CD14-positive monocyte (primary cell): ENCODE data around the gene PKM. TPM values are rescaled to one million over a fixed set of nuclear protein-coding genes. Genes with fewer than 3 reads are reported as not detected.

Experiments used
- DNase-seq, 3 donors: peaks; one replicate each; pipeline ENCODE4 v3.0.0-alpha.2; 2011 to 2022
- H2AFZ ChIP-seq: 2 replicates; pipeline ENCODE4 v1.6.0; 2012; ENCODE audit warnings: mild to moderate bottlenecking, low read depth, low read length, inconsistent platforms; ENCODE audit not compliant: insufficient read depth, poor library complexity, severe bottlenecking
- H3K27ac ChIP-seq, 2 donors: 1 replicate in 1 of 2; 2 replicates in 1 of 2; pipeline ENCODE4 v1.5.1; 2012 to 2013; ENCODE audit warnings: low read length in 2 of 2, control low read depth in 1 of 2, inconsistent platforms in 1 of 2, low read depth in 1 of 2, mild to moderate bottlenecking in 1 of 2
- H3K27me3 ChIP-seq, 2 donors: one replicate each; pipeline versions ENCODE4 v1.6.0 to v1.6.1; 2011 to 2013; ENCODE audit warnings: low read length in 2 of 2; ENCODE audit not compliant: control insufficient read depth in 2 of 2, insufficient read depth in 2 of 2
- H3K36me3 ChIP-seq, 2 donors: replicated peaks in 1 of 2; 1 replicate in 1 of 2; 2 replicates in 1 of 2; pipeline versions ENCODE4 v1.5.1 to v1.6.1; 2012 to 2013; ENCODE audit warnings: low read length in 2 of 2, control low read depth in 1 of 2, inconsistent platforms in 1 of 2, mild to moderate bottlenecking in 1 of 2; ENCODE audit not compliant: insufficient read depth in 2 of 2, control insufficient read depth in 1 of 2
- H3K4me1 ChIP-seq, 2 donors: 1 replicate in 1 of 2; 2 replicates in 1 of 2; pipeline versions ENCODE4 v1.5.1 to v1.6.1; 2012 to 2013; ENCODE audit warnings: low read length in 2 of 2, control low read depth in 1 of 2, inconsistent platforms in 1 of 2, mild to moderate bottlenecking in 1 of 2, moderate library complexity in 1 of 2; ENCODE audit not compliant: insufficient read depth in 2 of 2, control insufficient read depth in 1 of 2
- H3K4me2 ChIP-seq: replicated peaks from 2 replicates; pipeline ENCODE3; 2012; ENCODE audit warnings: low read length, moderate library complexity, mild to moderate bottlenecking; ENCODE audit not compliant: poor library complexity, severe bottlenecking; ENCODE audit errors: extremely low read depth
- H3K4me3 ChIP-seq, 3 experiments: fragments of 200-600 bp in 1 of 3; sonication (generic) in 1 of 3; replicated peaks in 1 of 3; 1 replicate in 2 of 3; 2 replicates in 1 of 3; pipeline ENCODE4 v1.5.1; 2011 to 2013; ENCODE audit warnings: low read length in 3 of 3, mild to moderate bottlenecking in 3 of 3, control low read depth in 2 of 3, low read depth in 2 of 3, inconsistent platforms in 1 of 3, moderate library complexity in 1 of 3
- H3K79me2 ChIP-seq: 2 replicates; pipeline ENCODE4 v1.6.0; 2012; ENCODE audit warnings: mild to moderate bottlenecking, control low read depth, inconsistent platforms, low read length, moderate library complexity; ENCODE audit not compliant: insufficient read depth
- H3K9ac ChIP-seq: 2 replicates; pipeline ENCODE4 v1.6.0; 2017; ENCODE audit warnings: low read length, mild to moderate bottlenecking; ENCODE audit not compliant: insufficient read depth, poor library complexity, severe bottlenecking
- H3K9me3 ChIP-seq, 2 donors: replicated peaks in 1 of 2; 1 replicate in 1 of 2; 2 replicates in 1 of 2; pipeline versions ENCODE4 v1.5.1 to v1.6.1; 2012 to 2013; ENCODE audit warnings: low read length in 2 of 2, control low read depth in 1 of 2; ENCODE audit not compliant: control insufficient read depth in 1 of 2, insufficient read depth in 1 of 2
- H4K20me1 ChIP-seq: 2 replicates; pipeline ENCODE4 v1.6.0; 2012; ENCODE audit warnings: mild to moderate bottlenecking, low read length, control low read depth, moderate library complexity; ENCODE audit not compliant: insufficient read depth
- H3K27ac Mint-ChIP-seq, 7 donors: one replicate each; pipeline ENCODE4 v1.8.0; 2020; ENCODE audit warnings: mild to moderate bottlenecking in 7 of 7, mixed read lengths in 7 of 7, moderate library complexity in 6 of 7, inconsistent platforms in 2 of 7
- H3K27me3 Mint-ChIP-seq, 3 donors: one replicate each; pipeline ENCODE4 v1.8.0; 2021 to 2022; ENCODE audit warnings: low read depth in 3 of 3, mild to moderate bottlenecking in 3 of 3, mixed read lengths in 3 of 3, moderate library complexity in 3 of 3, inconsistent platforms in 1 of 3
- H3K36me3 Mint-ChIP-seq, 2 donors: one replicate each; pipeline ENCODE4 v1.8.0; 2020; ENCODE audit warnings: mixed read lengths in 2 of 2, inconsistent platforms in 1 of 2, mild to moderate bottlenecking in 1 of 2
- H3K4me1 Mint-ChIP-seq: one replicate; pipeline ENCODE4 v1.8.0; 2020; ENCODE audit warnings: mild to moderate bottlenecking, mixed read lengths
- H3K4me3 Mint-ChIP-seq, 2 donors: one replicate each; pipeline ENCODE4 v1.8.0; 2020; ENCODE audit warnings: mild to moderate bottlenecking in 2 of 2, mixed read lengths in 2 of 2, moderate library complexity in 1 of 2
- H3K9me3 Mint-ChIP-seq, 7 donors: one replicate each; pipeline ENCODE4 v1.8.0; 2020 to 2022; ENCODE audit warnings: mixed read lengths in 7 of 7, mild to moderate bottlenecking in 6 of 7, moderate library complexity in 6 of 7, inconsistent platforms in 2 of 7
- CTCF ChIP-seq: fragments of 200-600 bp; IDR thresholded peaks from one replicate; pipeline ENCODE4 v1.8.0; 2022; ENCODE audit warnings: antibody characterized with exemption, mild to moderate bottlenecking
- whole genome bisulfite sequencing: methylation state at CpG from one replicate; pipeline ENCODE4 v1.1.5; 2013; ENCODE audit warnings: missing lambda C conversion rate; ENCODE audit not compliant: insufficient coverage; 5-methylcytosine and 5-hydroxymethylcytosine counted together
- intact Hi-C, 2 donors: fragments of 100-400 bp; cut with micrococcal nuclease; formaldehyde crosslinking; loops; one replicate each; pipeline versions ENCODE4 v1.15.0 to v1.15.1; 2023
- polyA plus RNA-seq, 3 donors: library from polyadenylated mRNA; depleted of rRNA in 1 of 3; unstranded in 2 of 3; stranded (reverse) in 1 of 3; fragments of 300-500 nt in 2 of 3; fragments of >200 nt in 1 of 3; fragmentation: Illumina TruSeq in 2 of 3; gene quantifications; 1 replicate in 2 of 3; 2 replicates in 1 of 3; pipeline ENCODE4 v1.2.3, GENCODE V29; 2012 to 2021

PKM gene
- polyA plus RNA-seq, 3 donors = 544 to 999 (median 986) TPM

GRCh38 chr15:72155003-72155621 lies 75.9 kb downstream of the PKM start:
- H3K27ac Mint-ChIP-seq = no peak overlapping the region
- Histone ChIP-seq H3K4me1 (peaks cover 20 to 23% of the 10 kb centered on the region in 2 donors), H3K4me3 (peak overlapping the region in 1 of 3 experiments; percentile 74), H3K27me3 (no peaks in the 10 kb centered on the region), H3K79me2 (no peaks in the 10 kb centered on the region), H3K4me2 (peak overlapping the region; percentile 79), H3K27ac (no peak overlapping the region), H2AFZ (peak overlapping the region; percentile 83), H4K20me1 (no peaks in the 10 kb centered on the region), H3K9me3 (no peaks in the 10 kb centered on the region), H3K36me3 (no peaks in the 10 kb centered on the region), H3K9ac (no peak overlapping the region)
- H3K27me3 Mint-ChIP-seq = peaks cover 3 to 8% (median 3%) of the 10 kb centered on the region in 3 donors
- 72% methylated on average over 10 of the region's 14 CpGs for WGBS
- no peaks in the 10 kb centered on the region for H3K36me3 Mint-ChIP-seq
- TF ChIP-seq CTCF = no peak
- intact Hi-C loops = loop anchor here (2.0 to 10.0 kb wide), 3 partner anchors 373 to 412 kb away; no protein-coding TSS in a partner anchor
- H3K4me1 Mint-ChIP-seq = peaks cover 23% of the 10 kb centered on the region
- peak overlapping the region; percentile 81 to 92 for H3K4me3 Mint-ChIP-seq
- no peak for DNase-seq
- H3K9me3 Mint-ChIP-seq = no peaks in the 10 kb centered on the region

- peaks cover 1 to 8% (median 3%) of the 10 kb centered on the region in 3 donors for H3K27me3 Mint-ChIP-seq
- peaks cover 23% of the 10 kb centered on the region for H3K4me1 Mint-ChIP-seq
- Histone ChIP-seq H3K36me3 (no peaks in the 10 kb centered on the region), H3K4me2 (no peak overlapping the region), H3K4me3 (no peak overlapping the region), H3K27ac (no peak overlapping the region), H3K79me2 (no peaks in the 10 kb centered on the region), H4K20me1 (no peaks in the 10 kb centered on the region), H2AFZ (no peak overlapping the region), H3K9me3 (no peaks in the 10 kb centered on the region), H3K27me3 (no peaks in the 10 kb centered on the region), H3K9ac (no peak overlapping the region), H3K4me1 (peaks cover 20 to 23% of the 10 kb centered on the region in 2 donors)
- no peaks in the 10 kb centered on the region for H3K36me3 Mint-ChIP-seq
- 96% methylated on average over 5 of the region's 7 CpGs for WGBS
- TF ChIP-seq CTCF = no peak
- no peak overlapping the region for H3K4me3 Mint-ChIP-seq
- no peak for DNase-seq
- intact Hi-C loops = loop anchor here (2.0 to 10.0 kb wide), 2 partner anchors 410 to 412 kb away; no protein-coding TSS in a partner anchor
- peak overlapping the region in 1 of 7 donors; percentile 1 for H3K27ac Mint-ChIP-seq
- H3K9me3 Mint-ChIP-seq = no peaks in the 10 kb centered on the region
Observed at GRCh38 chr15:72154316-72154715, 76.7 kb downstream of the PKM start.
